GM21528 (cell line): ENCODE data around the gene COL9A1.
"Not testable (repeated sequence)": the region's sequence is repeated elsewhere in the genome, so short reads cannot be mapped to it uniquely, and the experiment has no call there.

Experiments used
- ATAC-seq: cut with Tn5 transposase; IDR thresholded peaks from one replicate; pipeline ENCODE4 v1.9.1; 2021; ENCODE audit warnings: mild to moderate bottlenecking, moderate library complexity; ENCODE audit not compliant: unreplicated experiment, low FRiP score

COL9A1 gene

DNA sequence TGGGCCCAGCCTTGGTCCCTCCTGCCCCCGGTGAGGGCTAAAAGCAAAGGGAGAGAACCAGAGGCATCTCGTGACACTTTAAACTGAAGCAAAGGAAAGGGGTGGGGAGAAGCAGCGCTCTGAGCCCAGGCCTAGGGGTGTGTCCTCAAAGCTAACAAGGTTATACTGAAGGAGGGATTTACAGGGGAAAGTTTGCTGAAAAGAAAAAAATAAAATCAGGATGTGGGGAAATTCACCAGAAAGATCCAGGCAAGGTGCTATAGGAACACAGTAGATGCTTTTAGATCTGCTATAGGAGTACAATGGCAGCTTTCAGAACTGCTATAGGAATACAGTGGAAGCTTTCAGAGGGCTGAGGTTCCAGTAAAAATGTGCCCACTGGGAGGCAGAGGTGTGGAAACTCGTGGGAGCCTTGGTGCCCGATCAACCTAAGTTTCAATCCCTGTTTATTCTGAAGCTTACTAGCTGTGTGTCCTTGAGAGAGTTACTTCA is at the start of gene COL9A1:
TSS of gene COL9A1 (minus strand) at position 51 of the 492 bp plus-strand sequence. CDS start 160 bp downstream, outside the sequence.
- ATAC-seq = no peak

DNA sequence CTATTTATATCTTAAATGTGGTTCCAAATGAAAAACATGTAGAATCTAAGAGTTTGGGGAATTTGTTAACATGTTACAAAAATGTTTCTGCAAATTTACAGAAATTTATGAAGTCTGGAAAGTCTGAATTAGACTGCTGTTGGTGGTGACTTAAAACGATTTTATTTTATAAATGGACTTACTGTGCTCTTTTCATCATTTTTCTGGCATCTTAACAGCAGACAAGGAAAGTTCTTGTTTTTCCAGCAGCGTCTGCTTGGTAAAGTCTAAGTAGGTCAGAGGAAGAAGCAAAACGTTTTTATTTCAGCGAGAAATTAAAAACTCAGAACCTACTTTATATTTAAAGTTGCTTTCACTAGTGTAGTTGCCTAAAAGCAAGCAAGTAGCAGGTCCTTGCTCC is 48.6 kb upstream of the COL9A1 start:
- ATAC-seq = no peak

DNA sequence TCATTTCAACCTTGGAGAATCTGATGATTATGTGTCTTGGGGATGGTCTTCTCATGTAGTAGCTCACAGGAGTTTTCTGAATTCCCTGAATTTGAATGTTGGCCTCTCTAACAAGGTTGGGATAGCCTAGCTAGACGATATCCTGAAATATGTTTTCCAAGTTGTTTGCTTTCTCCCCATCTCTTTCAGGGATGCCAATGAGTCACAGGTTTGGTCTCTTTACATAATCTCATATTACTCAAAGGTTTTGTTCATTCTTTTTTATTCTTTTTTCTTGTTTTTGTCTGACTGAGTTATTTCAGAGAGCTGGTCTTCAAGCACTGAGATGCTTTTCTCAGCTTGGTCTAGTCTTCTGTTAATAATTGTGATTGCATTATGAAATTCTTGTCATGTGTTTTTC is 42.7 kb upstream of the COL9A1 start:
- no peak for ATAC-seq

DNA sequence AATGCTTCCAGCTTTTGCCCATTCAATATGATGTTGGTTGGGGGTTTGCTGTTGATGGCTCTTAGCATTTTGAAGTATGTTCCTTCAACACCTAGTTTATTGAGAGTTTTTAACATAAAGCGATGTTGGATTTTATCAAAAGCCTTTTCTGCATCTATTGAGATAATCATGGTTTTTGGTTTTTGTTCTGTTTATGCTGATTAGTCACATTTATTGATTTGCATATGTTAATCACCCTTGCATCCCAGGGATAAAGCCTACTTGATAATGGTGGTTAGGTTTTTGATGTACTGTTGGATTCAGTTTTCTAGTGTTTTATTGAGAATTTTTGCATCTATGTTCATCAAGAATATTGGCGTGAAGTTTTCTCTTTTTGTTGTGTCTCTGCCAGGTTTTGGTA is 40.4 kb upstream of the COL9A1 start:
- no peak for ATAC-seq

DNA sequence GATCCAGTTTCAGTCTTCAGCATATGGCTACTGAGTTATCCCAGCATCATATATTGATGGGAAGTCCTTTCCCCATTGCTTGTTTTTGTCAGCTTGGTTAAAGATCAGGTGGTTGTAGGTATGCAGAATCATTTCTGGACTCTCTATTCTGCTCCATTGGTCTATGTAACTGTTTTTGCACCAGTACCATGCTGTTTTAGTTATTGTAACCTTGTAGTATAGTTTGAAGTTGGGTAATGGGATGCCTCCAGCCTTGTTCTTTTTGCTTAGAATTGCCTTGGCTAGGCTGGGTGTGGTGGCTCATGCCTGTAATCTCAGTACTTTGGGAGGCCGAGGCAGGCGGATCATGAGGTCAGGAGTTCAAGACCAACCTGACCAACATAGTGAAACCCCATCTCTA is 36.9 kb upstream of the COL9A1 start:
- ATAC-seq = not testable (repeated sequence)

DNA sequence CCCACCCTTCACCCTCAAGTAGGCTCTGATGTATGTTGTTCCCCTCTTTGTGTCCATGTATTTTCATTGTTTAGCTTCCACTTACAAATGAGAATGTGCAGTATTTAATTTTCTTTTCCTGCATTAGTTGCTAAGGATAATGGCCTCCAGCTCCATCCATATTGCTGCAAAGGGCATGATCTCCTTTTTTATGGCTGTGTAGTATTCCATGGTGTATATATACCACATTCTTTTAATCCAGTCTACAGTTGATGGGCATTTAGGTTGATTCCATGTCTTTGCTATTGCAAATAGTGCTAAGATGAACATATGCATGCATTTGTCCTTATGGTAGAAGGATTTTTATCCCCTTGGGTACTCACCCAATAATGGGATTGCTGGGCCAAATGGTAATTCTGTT is 35.9 kb upstream of the COL9A1 start:
- ATAC-seq = no peak

DNA sequence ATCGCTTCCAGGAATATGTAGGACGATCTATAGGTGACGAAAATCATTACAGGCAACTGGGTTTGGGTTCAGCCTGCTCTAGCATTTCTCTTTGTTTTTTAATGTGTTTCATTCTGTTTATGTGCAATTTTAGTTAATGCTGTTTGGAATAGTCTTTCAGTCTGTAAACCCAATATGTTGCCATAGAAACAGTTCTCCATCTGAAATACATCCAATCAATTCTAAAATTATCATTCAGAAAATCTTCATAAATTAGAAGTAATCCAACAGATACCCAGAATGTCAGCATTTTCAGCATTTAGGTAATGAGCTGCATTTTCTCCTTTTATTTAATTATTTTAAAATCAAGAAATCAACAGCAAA is 34.8 kb upstream of the COL9A1 start:
- ATAC-seq = no peak

DNA sequence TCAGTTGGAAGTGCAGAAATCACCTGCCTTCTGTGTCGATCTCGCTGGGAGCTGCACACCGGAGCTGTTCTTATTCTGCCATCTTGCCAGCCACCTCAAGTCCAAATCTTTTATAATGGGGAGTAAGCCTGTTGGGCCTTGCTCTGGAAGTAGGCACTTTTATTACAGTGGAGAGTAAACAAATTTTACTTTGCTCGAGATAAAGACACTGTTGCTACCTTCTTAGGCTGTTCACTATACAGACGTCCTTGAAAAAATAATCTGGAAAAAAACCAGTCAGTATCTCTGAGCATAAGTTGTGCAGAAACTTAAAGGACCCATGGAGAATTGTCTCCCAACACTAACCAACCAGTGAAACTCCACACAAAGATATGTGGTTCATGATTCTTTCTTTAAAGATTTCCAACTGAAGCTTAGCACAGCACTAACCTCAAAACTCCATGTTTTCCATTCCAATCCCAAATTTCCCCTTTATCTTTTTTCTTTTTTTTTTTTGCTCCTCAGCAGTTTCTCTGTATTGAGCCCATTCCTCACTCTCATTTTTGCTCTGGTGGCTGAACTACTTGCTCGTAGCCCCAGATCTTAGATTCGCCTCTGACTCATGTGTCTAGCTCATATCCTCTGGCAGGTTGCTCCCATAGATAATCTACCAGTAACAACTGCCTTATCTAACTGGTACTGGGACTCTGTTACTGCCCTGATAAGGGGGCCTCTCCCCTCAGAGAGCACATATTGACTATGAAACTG is 34.3 kb upstream of the COL9A1 start:
- no peak for ATAC-seq

DNA sequence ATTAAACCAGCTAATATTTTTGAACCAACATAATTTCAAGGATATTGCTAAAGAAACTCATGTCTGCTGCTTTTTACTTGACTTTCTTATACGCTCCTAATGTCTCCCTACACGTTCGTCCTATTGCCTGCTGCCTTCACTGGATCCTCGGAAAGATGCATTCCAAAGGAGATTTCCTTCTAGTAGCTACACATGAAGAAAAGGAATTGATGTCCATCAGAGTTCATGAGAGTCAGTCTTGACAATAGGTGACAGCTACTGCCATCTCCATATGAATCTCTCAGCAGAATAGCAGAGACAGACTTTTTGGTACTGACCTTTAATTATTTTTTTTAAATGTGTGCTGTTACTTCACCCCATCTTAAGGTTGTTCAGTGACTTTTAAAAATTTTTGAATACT is 24.2 kb upstream of the COL9A1 start:
- no peak for ATAC-seq

DNA sequence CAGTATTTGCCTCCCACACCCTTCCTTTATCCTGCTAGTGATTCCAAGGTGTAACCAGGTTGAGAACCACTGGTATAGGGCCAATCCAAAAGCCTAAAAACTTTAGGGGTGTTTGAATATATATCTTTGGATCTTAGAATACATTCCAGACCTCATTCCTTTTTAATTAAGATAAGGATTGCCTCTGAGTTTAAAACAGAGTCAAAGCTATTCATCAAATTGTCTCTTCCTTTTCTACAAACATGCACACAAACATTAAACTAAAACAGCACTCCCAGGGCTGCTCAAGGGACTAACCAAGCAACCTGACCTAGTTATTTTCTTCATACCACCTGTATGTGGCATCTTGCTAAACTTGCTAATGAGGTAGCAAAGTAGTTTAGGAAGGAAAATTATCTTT is 22.1 kb upstream of the COL9A1 start:
- no peak for ATAC-seq

DNA sequence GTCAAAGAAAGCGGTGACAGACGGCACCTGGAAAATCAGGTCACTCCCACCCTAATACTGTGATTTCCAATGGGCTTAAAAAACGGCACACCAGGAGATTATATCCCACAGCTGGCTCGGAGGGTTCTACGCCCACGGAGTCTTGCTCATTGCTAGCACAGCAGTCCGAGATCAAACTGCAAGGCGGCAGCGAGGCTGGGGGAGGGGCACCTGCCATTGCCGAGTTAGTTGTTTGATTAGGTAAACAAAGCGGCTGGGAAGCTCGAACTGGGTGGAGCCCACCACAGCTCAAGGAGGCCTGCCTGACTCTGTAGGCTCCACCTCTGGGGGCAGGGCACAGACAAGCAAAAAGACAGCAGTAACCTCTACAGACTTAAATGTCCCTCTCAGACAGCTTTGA is 14.9 kb upstream of the COL9A1 start:
- not testable (repeated sequence) for ATAC-seq

DNA sequence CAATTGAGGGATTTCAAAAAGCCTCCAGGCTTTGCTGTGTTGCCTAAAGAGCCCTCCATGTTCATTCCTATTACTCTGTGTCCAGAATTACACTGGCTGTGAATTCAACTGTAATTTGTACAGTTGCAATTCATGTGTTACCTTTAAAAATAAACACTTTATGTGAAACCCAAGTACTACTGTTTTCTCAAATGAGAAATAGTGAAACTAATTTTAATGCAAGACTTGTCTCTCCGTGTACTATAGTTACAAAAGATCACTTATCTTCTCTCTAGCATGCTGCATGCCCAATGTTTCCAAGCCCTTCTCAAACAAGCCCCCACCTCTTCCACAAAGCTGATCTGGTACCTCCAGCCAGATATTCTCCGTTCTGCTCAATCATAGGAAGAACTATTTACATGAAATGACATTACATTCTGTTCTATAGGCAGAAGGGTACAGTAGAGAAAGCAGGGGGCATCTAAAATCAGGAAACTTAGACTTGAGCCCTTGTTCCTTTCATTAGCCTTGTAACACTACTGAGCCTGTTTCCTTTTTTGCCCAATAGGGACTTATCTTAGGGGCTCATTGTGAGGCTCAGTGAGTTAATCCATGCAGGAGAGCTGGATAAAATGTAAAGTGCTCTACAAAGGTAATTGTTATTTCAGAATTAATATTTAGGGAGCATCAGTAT is 12.3 kb upstream of the COL9A1 start:
- peak; percentile 70 for ATAC-seq

DNA sequence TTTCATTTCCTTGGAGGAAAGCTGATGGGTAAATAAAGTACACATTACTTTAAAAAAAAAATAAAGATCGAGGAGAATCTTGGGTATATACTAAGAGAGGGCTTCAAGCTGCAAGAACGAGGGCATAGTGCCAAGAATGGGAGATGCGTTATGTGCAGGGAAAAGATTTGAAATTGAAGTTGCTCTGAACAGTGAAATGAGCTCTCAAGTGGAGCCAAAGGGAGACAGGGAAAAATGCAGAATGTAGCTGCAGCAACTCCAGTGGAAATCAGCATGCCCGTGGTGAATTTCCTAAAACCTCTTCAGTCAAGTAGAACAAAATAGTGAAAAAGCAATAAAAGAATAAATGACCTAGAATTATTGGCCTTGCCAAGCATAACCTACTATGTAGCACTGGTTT is 11.4 kb upstream of the COL9A1 start:
- ATAC-seq = no peak

DNA sequence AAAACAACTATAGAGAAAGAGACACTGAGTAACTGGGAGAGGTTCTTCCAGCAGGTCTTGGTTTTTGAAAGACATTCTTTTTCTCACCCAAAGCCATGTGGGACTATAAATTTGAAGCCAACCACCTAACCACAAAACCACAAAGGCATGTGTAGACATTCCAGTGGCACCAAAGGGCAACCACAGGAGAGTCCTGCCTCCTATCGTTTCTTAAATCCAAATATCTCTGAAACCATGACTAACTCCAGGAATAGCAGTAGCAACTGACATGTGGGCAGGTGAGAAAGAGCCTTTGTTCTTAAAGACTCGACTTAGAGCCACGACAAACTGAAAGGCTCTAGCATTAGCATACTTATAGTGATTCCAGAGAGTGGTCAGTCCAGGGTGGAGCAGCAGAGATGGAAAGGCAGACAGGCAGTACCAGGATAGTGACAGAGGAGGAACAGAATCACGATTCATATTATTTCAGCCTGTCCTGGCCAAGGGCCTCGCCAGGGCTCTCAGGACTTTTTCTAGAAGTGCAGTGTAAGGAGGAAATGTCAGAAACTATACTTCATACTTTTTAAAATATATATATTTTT is 9.4 kb upstream of the COL9A1 start:
- ATAC-seq = no peak

DNA sequence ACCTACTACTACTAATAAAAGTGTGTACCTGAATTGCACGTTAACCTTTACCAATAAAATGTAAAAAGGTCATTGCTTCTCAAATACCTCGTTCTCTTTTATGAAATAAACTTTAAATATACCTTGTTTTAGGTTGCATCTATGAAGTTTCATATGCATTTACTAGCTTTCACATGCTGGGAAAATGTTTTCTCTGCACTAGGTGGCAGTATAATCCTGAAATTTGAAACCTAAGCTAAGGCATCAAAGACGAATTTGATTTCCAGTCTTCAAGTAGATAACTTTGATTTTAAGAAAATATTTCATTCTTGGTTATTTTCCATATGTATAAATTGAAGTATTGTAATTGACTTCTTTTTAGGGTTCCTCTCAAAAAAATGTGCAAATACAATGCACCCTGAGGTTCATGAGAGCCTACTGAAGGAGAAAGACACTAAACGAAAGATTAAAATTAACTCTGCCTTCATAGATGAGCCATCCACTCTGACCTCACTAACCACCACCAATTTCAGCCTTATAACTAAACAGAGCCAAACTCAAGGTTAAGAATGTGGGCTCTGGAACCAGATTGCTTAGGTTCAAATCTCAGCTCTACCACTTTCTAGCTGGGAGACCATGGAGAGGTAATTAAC is 7.3 kb upstream of the COL9A1 start:
- no peak for ATAC-seq

DNA sequence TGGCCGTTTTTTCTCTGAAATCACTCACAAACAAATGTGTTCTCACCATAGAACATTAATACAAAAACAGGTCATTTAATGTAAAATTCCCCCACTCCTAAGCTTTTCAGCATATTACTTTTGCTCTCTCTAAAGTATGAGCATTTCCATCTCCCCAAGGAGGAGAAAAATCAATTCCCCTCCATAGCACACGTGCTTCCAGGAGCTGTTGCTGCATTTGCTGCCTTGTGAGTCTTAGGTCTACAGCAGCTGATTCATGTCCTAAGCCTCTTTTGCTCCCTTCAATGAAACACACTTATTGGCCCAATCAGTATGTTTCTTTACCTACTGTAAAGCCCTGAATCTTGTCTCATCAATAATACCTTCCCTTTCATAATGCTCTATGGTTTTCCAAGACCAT is 6.4 kb upstream of the COL9A1 start:
- ATAC-seq = no peak

DNA sequence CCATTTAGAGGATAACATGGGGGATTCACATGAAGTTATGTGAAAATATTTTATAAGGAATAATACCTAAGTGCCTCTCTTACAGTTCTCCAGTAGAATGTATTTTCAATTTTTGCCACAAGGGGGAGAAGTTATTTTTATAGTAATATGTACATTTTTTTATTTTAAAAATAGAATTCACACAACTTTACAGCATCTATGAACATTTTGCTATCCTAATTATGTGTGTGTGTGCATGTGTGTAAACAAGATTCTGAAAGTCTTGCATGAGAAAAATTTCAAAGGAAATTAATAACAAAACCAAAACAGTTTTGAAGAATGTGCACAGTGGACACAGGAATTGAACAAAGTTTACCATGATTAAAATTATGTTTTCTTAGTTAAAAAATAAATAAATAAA is 5.3 kb upstream of the COL9A1 start:
- not testable (repeated sequence) for ATAC-seq

DNA sequence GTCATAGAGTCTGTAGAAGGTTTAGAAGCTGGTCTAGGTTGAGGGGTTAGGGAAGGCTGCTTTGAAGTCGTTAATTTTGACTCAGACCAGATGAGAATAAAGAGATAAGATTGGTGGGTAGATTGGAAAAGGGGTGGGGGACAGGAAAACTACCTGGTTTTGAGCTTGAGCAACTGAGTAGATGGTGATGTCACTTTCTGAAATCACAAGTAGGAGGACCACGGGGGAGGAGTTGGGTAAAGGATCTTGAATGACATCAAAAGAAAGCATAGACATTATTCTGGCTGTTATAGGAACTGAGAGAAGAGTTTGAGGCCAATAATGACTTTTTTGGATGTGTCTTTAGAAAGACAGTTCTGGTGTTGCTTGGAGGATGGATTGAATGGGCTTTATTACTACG is 4.1 kb upstream of the COL9A1 start:
- no peak for ATAC-seq

DNA sequence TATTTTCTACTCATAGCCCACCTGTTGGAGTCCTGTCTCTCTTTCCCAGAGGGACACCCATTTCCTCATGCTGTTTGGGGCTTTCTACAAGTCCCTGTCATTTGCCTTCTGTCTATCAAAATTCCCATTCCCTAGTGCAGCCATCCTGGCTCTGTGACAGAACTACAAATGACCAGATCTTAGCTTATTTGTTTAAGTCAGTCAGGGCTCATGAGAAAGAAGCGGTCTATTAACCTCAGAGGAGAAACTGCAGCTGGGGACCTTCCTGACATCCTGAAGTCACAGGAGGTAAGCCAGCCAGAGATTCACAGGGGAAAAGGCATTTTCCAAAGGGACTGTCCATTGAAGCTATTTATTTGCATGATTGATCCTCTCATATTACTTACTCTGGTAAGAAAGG is 1.7 kb upstream of the COL9A1 start:
- no peak for ATAC-seq

DNA sequence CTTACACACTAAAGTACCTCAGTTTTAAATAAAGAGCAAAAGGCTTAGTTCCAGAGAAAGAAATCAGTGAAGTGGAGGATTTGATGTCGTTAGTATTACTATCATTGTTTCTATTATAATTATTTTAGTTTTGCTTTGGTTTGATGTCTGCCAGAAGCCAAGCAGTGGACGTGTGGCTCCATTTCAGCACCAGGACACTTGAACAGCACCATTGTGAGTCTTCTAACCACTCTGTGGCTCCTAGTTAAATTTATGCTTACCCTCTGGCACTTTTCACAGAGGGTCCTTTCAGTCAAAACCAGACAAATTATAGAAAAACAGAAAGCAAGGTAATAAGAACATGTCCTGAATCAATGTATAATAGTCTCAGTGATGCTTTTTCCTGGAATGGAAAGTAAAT is 3.4 kb downstream of the COL9A1 start:
- ATAC-seq = no peak

DNA sequence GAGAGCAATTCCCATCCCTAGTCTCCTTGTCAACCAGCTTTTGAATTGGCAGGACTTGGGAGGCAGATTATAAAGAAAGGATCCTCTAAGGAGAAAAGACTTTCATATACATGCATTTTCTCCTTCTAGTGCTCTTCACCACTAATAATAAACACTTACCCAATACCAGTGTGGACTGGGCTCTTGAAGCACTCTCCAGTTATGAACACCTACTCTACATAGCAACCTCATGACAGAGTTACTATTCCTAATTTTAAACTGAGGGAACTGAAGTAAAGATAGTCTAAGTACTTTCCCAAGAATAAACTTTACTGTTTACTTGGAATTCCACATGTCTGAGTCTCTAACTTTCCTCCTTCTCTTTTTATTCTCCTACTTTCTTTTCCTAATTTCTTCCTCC is 4.8 kb downstream of the COL9A1 start:
- no peak for ATAC-seq
